ENCODE results near the gene CACNA2D3. TPM values are rescaled to one million over a fixed set of nuclear protein-coding genes. Genes with fewer than 3 reads are reported as not detected.

Gene CACNA2D3
- polyA plus RNA-seq, 1 donor, result 0.97 TPM

- Histone ChIP-seq H3K27me3 (ENCODE audit: control insufficient read depth, insufficient read depth, low read length) (no peaks in the 10 kb centered on the region), H3K9me3 (ENCODE audit: control insufficient read depth, low read depth, low read length) (no peaks in the 10 kb centered on the region), H3K27ac (ENCODE audit: low read length) (no peak overlapping the region), H3K4me3 (ENCODE audit: low read length) (no peak overlapping the region), H3K36me3 (ENCODE audit: control insufficient read depth, insufficient read depth, low read length) (no peaks in the 10 kb centered on the region), H3K4me1 (ENCODE audit: control insufficient read depth, insufficient read depth, low read length) (no peaks in the 10 kb centered on the region)
- no peak for DNase-seq
- WGBS (ENCODE audit: insufficient coverage, low lambda C conversion rate), result no CpG with 5 or more reads among the region's 1 CpG
Measured at GRCh38 chr3:54535619-54536018, 413.3 kb downstream of the CACNA2D3 start.

DNA sequence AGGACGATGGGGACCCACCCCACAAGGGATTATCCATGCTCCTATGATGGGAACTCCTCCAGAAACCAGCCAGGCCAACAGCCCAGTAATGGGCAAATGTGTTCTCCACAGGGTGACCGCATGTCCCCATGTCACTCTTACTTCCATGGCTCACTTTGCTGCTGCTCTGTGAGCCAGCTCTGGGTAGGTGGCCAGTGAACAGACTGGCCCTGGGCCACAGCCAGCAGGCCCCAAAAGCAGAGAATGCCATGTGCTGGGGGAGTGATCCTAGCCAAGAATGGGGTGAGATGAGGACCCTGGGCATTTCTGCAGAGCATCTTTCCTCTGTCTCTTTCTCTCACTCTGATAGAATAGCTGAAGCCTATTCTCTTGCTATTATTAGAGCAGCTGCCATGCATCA, 414.1 kb downstream of the CACNA2D3 start:
- Histone ChIP-seq H3K27me3 (ENCODE audit: control insufficient read depth, insufficient read depth, low read length) (no peaks in the 10 kb centered on the region), H3K4me1 (ENCODE audit: control insufficient read depth, insufficient read depth, low read length) (no peaks in the 10 kb centered on the region), H3K36me3 (ENCODE audit: control insufficient read depth, insufficient read depth, low read length) (no peaks in the 10 kb centered on the region), H3K9me3 (ENCODE audit: control insufficient read depth, low read depth, low read length) (no peaks in the 10 kb centered on the region), H3K27ac (ENCODE audit: low read length) (no peak overlapping the region), H3K4me3 (ENCODE audit: low read length) (no peak overlapping the region)
- DNase-seq, result no peak
- no CpG with 5 or more reads among the region's 2 CpGs for WGBS (ENCODE audit: insufficient coverage, low lambda C conversion rate)

DNA sequence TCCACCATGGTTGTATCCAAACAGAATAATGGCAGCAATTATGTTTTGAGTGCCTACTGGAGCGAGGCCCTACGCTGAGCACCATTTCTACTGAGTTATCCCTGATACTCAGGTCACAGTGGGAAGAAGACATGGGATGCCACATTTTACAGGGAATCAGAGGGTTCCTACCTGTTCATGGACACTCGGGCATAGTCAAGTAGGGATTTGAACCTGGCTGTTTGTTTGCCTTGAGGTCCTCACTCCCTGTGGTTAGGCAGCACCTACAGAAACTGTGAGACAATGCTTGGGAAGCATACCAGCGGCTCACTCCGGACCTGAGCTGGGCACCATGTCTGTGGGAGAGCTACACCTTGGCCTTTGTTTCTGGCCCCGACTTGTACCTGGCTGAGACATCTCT, 415.2 kb downstream of the CACNA2D3 start:
- Histone ChIP-seq H3K4me1 (ENCODE audit: control insufficient read depth, insufficient read depth, low read length) (no peaks in the 10 kb centered on the region), H3K4me3 (ENCODE audit: low read length) (no peak overlapping the region), H3K9me3 (ENCODE audit: control insufficient read depth, low read depth, low read length) (no peaks in the 10 kb centered on the region), H3K27ac (ENCODE audit: low read length) (no peak overlapping the region), H3K36me3 (ENCODE audit: control insufficient read depth, insufficient read depth, low read length) (no peaks in the 10 kb centered on the region), H3K27me3 (ENCODE audit: control insufficient read depth, insufficient read depth, low read length) (no peaks in the 10 kb centered on the region)
- DNase-seq, result no peak
- WGBS (ENCODE audit: insufficient coverage, low lambda C conversion rate), result no CpG with 5 or more reads among the region's 6 CpGs

DNA sequence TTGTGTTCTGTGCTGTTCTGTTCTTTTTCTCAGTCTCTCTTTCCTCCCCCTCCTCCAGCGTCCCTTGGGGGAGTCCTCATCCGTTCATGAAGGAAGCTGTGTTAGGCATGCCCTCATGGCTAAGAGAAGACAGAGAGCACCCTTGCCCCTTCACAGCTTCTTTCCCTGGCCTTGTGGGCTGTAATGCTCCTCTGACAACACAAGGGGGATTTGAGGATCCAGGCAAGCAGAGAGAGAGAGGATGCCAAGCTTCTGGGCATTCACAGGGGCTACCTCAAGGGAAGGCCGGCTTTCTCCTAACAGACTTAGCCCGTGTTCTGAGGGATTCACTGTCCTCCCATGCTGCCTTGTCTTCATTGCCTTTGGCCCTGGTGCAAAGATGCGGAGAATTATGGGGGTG, 416.0 kb downstream of the CACNA2D3 start:
- DNase-seq, result no peak
- no CpG with 5 or more reads among the region's 5 CpGs for WGBS (ENCODE audit: insufficient coverage, low lambda C conversion rate)
- Histone ChIP-seq H3K36me3 (ENCODE audit: control insufficient read depth, insufficient read depth, low read length) (no peaks in the 10 kb centered on the region), H3K27me3 (ENCODE audit: control insufficient read depth, insufficient read depth, low read length) (no peaks in the 10 kb centered on the region), H3K27ac (ENCODE audit: low read length) (no peak overlapping the region), H3K9me3 (ENCODE audit: control insufficient read depth, low read depth, low read length) (no peaks in the 10 kb centered on the region), H3K4me3 (ENCODE audit: low read length) (no peak overlapping the region), H3K4me1 (ENCODE audit: control insufficient read depth, insufficient read depth, low read length) (no peaks in the 10 kb centered on the region)

DNA sequence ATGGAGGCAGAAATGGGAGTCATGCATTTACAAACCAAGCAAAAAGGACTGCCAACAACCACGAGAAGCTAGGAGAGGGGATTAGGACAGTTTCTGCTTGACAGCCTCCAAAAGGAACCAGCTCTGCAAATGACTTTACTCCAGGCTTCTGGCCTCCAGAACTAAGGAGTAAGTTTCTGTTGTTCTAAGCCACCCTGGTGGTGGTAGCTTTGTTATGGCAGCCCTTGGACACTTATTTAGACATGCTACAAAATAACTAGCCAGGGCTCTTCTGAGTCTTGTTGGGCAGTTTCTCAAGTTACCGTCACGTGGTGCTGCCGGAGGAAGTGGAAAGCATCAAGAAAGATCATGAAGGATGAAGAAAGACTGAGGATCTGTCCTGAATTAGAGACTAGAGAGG, 419.0 kb downstream of the CACNA2D3 start:
- DNase-seq, result no peak
- Histone ChIP-seq H3K4me3 (ENCODE audit: low read length) (no peak overlapping the region), H3K36me3 (ENCODE audit: control insufficient read depth, insufficient read depth, low read length) (no peaks in the 10 kb centered on the region), H3K27ac (ENCODE audit: low read length) (no peak overlapping the region), H3K4me1 (ENCODE audit: control insufficient read depth, insufficient read depth, low read length) (no peaks in the 10 kb centered on the region), H3K9me3 (ENCODE audit: control insufficient read depth, low read depth, low read length) (no peaks in the 10 kb centered on the region), H3K27me3 (ENCODE audit: control insufficient read depth, insufficient read depth, low read length) (no peaks in the 10 kb centered on the region)
- WGBS (ENCODE audit: insufficient coverage, low lambda C conversion rate), result 100% methylated on average over 1 of the region's 4 CpGs

DNA sequence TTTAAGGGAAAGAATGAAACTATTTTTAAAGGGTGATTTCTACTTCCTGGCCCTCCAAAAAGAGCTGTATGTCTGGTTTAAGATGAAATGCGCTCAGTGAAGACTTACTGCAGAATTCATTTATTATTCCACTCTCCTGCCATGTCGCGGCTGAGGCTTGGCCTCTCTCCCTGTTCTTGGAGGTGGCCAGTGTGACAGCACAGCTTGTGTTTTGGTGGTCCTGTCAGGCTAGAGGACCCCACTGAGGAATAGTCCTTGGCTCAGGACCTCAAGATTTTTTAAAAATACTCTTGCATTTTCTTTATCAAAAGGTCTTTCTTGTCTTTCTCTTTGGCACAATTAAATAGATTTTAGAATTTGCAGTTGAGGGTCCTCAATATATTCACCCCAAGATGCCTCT, 421.1 kb downstream of the CACNA2D3 start:
- no CpG with 5 or more reads among the region's 3 CpGs for WGBS (ENCODE audit: insufficient coverage, low lambda C conversion rate)
- Histone ChIP-seq H3K9me3 (ENCODE audit: control insufficient read depth, low read depth, low read length) (no peaks in the 10 kb centered on the region), H3K27ac (ENCODE audit: low read length) (no peak overlapping the region), H3K4me3 (ENCODE audit: low read length) (no peak overlapping the region), H3K27me3 (ENCODE audit: control insufficient read depth, insufficient read depth, low read length) (no peaks in the 10 kb centered on the region), H3K4me1 (ENCODE audit: control insufficient read depth, insufficient read depth, low read length) (no peaks in the 10 kb centered on the region), H3K36me3 (ENCODE audit: control insufficient read depth, insufficient read depth, low read length) (no peaks in the 10 kb centered on the region)
- no peak for DNase-seq

GRCh38 chr3:54547051-54547450, 424.7 kb downstream of the CACNA2D3 start:
- H3K4me3 ChIP-seq (ENCODE audit: low read length), result no peak overlapping the region
- no peaks in the 10 kb centered on the region for H3K9me3 ChIP-seq (ENCODE audit: control insufficient read depth, low read depth, low read length)
- H3K27me3 ChIP-seq (ENCODE audit: control insufficient read depth, insufficient read depth, low read length), result no peaks in the 10 kb centered on the region
- DNase-seq, result no peak
- no peak overlapping the region for H3K27ac ChIP-seq (ENCODE audit: low read length)
- no peaks in the 10 kb centered on the region for H3K36me3 ChIP-seq (ENCODE audit: control insufficient read depth, insufficient read depth, low read length)
- WGBS (ENCODE audit: insufficient coverage, low lambda C conversion rate), result 100% methylated on average over 1 of the region's 2 CpGs
- no peaks in the 10 kb centered on the region for H3K4me1 ChIP-seq (ENCODE audit: control insufficient read depth, insufficient read depth, low read length)

GRCh38 chr3:54547846-54548245, 425.5 kb downstream of the CACNA2D3 start:
- no peak for DNase-seq
- H3K4me3 ChIP-seq (ENCODE audit: low read length), result no peak overlapping the region
- no peak overlapping the region for H3K27ac ChIP-seq (ENCODE audit: low read length)
- WGBS (ENCODE audit: insufficient coverage, low lambda C conversion rate), result no CpG with 5 or more reads among the region's 2 CpGs
- H3K27me3 ChIP-seq (ENCODE audit: control insufficient read depth, insufficient read depth, low read length), result no peaks in the 10 kb centered on the region
- H3K4me1 ChIP-seq (ENCODE audit: control insufficient read depth, insufficient read depth, low read length), result no peaks in the 10 kb centered on the region
- H3K36me3 ChIP-seq (ENCODE audit: control insufficient read depth, insufficient read depth, low read length), result no peaks in the 10 kb centered on the region
- H3K9me3 ChIP-seq (ENCODE audit: control insufficient read depth, low read depth, low read length), result no peaks in the 10 kb centered on the region

- no peak overlapping the region for H3K27ac ChIP-seq (ENCODE audit: low read length)
- H3K4me1 ChIP-seq (ENCODE audit: control insufficient read depth, insufficient read depth, low read length), result no peaks in the 10 kb centered on the region
Measured at GRCh38 chr3:54549607-54550220, 427.4 kb downstream of the CACNA2D3 start.

DNA sequence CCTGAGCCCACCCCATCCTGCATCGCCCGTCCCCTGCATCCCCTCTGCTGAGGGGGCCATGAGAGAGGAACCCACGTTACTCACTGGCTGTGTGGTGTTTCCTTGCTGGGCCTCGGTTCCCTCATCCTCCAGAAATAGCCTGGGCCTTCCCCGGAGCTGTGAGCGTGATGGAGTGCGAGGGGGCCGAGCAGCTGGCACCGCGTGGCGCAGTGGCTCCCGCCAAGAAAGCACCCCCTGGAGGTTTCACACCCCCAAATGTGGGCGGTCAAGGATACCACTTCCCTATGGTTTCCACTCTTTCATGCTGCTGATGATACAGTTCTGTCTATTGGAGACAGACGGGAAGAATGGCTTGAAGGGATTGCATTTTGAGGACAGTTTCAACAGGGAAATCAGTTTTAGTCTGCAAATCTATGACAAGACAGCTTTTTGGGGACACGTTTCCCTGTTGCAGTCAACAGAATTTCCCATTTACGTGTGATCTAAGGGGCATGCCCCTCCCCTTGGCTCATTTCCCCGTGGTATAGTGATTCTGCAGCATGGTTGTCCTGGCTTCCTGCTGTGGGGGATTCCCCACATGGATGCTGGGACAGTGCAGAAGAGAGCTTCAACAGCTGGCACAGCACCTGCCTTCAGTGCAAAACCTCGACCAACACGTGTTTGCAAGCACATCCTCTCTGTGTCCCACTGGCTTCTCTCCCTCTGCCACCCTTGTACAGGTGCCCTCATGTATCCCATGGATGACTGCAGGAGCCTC, 428.0 kb downstream of the CACNA2D3 start:
- Histone ChIP-seq H3K4me1 (ENCODE audit: control insufficient read depth, insufficient read depth, low read length) (no peaks in the 10 kb centered on the region), H3K27me3 (ENCODE audit: control insufficient read depth, insufficient read depth, low read length) (no peaks in the 10 kb centered on the region), H3K27ac (ENCODE audit: low read length) (no peak overlapping the region), H3K9me3 (ENCODE audit: control insufficient read depth, low read depth, low read length) (no peaks in the 10 kb centered on the region), H3K36me3 (ENCODE audit: control insufficient read depth, insufficient read depth, low read length) (no peaks in the 10 kb centered on the region), H3K4me3 (ENCODE audit: low read length) (no peak overlapping the region)
- no peak for DNase-seq
- WGBS (ENCODE audit: insufficient coverage, low lambda C conversion rate), result no CpG with 5 or more reads among the region's 19 CpGs

More at GRCh38 chr3:54549607-54550220, 427.4 kb downstream of the CACNA2D3 start:
- Histone ChIP-seq H3K36me3 (ENCODE audit: control insufficient read depth, insufficient read depth, low read length) (no peaks in the 10 kb centered on the region), H3K9me3 (ENCODE audit: control insufficient read depth, low read depth, low read length) (no peaks in the 10 kb centered on the region), H3K27me3 (ENCODE audit: control insufficient read depth, insufficient read depth, low read length) (no peaks in the 10 kb centered on the region), H3K4me3 (ENCODE audit: low read length) (no peak overlapping the region)
- WGBS (ENCODE audit: insufficient coverage, low lambda C conversion rate), result 50% methylated on average over 1 of the region's 10 CpGs
- no peak for DNase-seq

- Histone ChIP-seq H3K36me3 (ENCODE audit: control insufficient read depth, insufficient read depth, low read length) (no peaks in the 10 kb centered on the region), H3K4me1 (ENCODE audit: control insufficient read depth, insufficient read depth, low read length) (no peaks in the 10 kb centered on the region), H3K4me3 (ENCODE audit: low read length) (no peak overlapping the region), H3K9me3 (ENCODE audit: control insufficient read depth, low read depth, low read length) (no peaks in the 10 kb centered on the region), H3K27me3 (ENCODE audit: control insufficient read depth, insufficient read depth, low read length) (no peaks in the 10 kb centered on the region), H3K27ac (ENCODE audit: low read length) (no peak overlapping the region)
- no peak for DNase-seq
- 59% methylated on average over 2 of the region's 4 CpGs for whole genome bisulfite sequencing (ENCODE audit: insufficient coverage, low lambda C conversion rate)
Measured at GRCh38 chr3:54556630-54557029, 434.3 kb downstream of the CACNA2D3 start.
